OCI-LY3 (cell line): ENCODE measurements around the gene CFAP251.

Source experiments
- EZH2phosphoT487 ChIP-seq: fragments of 200-600 bp; shearing (Covaris generic); IDR thresholded peaks from 2 replicates; pipeline ENCODE4 v1.6.1; 2018; ENCODE audit warnings: antibody characterized with exemption, mixed run types, low read depth
- TF ChIP-seq, protein P1 (sequence below): fragments of 200-600, 300-600 bp; sonication (generic); IDR thresholded peaks from 2 replicates; pipeline ENCODE4 v1.5.1; 2014; ENCODE audit warnings: antibody characterized with exemption, low read length, low read depth

- TF ChIP-seq, protein P1, sequence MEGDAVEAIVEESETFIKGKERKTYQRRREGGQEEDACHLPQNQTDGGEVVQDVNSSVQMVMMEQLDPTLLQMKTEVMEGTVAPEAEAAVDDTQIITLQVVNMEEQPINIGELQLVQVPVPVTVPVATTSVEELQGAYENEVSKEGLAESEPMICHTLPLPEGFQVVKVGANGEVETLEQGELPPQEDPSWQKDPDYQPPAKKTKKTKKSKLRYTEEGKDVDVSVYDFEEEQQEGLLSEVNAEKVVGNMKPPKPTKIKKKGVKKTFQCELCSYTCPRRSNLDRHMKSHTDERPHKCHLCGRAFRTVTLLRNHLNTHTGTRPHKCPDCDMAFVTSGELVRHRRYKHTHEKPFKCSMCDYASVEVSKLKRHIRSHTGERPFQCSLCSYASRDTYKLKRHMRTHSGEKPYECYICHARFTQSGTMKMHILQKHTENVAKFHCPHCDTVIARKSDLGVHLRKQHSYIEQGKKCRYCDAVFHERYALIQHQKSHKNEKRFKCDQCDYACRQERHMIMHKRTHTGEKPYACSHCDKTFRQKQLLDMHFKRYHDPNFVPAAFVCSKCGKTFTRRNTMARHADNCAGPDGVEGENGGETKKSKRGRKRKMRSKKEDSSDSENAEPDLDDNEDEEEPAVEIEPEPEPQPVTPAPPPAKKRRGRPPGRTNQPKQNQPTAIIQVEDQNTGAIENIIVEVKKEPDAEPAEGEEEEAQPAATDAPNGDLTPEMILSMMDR: no peak
- TF ChIP-seq EZH2phosphoT487: no peak
These were observed 85.5 kb downstream of the CFAP251 start for GRCh38 chr12:122003651-122004611.
